ENCODE data around the gene ZNF554.
"Not testable (repeated sequence)": the region's sequence is repeated elsewhere in the genome, so short reads cannot be mapped to it uniquely, and the experiment has no call there.

The ZNF554 gene

GRCh38 chr19:2808129-2808941 is 11.3 kb upstream of the ZNF554 start:
- DNase-seq = no peak

GRCh38 chr19:2809387-2810140 is 10.1 kb upstream of the ZNF554 start:
- DNase-seq = no peak

- no peak for DNase-seq
Measured at GRCh38 chr19:2810141-2811091, 9.3 kb upstream of the ZNF554 start.

GRCh38 chr19:2811221-2811722 is 8.4 kb upstream of the ZNF554 start:
- no peak for DNase-seq

GRCh38 chr19:2811735-2812413 is 7.8 kb upstream of the ZNF554 start:
- no peak for DNase-seq

- DNase-seq = no peak
Measured at GRCh38 chr19:2812414-2813234, 7.0 kb upstream of the ZNF554 start.

- no peak for DNase-seq
Measured at GRCh38 chr19:2813235-2814160, 6.2 kb upstream of the ZNF554 start.

- DNase-seq = no peak
Measured at GRCh38 chr19:2814426-2814825, 5.2 kb upstream of the ZNF554 start.

- DNase-seq = no peak
Measured at GRCh38 chr19:2815191-2815614, 4.5 kb upstream of the ZNF554 start.

GRCh38 chr19:2815923-2816322 is 3.7 kb upstream of the ZNF554 start:
- DNase-seq = no peak

GRCh38 chr19:2816641-2817040 is 3.0 kb upstream of the ZNF554 start:
- DNase-seq = no peak

GRCh38 chr19:2817237-2817829 is 2.3 kb upstream of the ZNF554 start:
- DNase-seq = not testable (repeated sequence)

GRCh38 chr19:2820112-2820702 is 539 bp downstream of the ZNF554 start:
- no peak for DNase-seq

GRCh38 chr19:2822846-2823245 is 3.2 kb downstream of the ZNF554 start:
- DNase-seq = no peak

- no peak for DNase-seq
Measured at GRCh38 chr19:2823646-2824045, 4.0 kb downstream of the ZNF554 start.

- DNase-seq = no peak
Measured at GRCh38 chr19:2824129-2824528, 4.5 kb downstream of the ZNF554 start.

- no peak for DNase-seq
Measured at GRCh38 chr19:2827022-2827421, 7.4 kb downstream of the ZNF554 start.

GRCh38 chr19:2827840-2828489 is 8.3 kb downstream of the ZNF554 start:
- DNase-seq = no peak
